Endothelial cell of umbilical vein (primary cell): Measurements from ENCODE around the gene MRPL21. TPM values are rescaled to one million over a fixed set of nuclear protein-coding genes. Genes with fewer than 3 reads are reported as not detected.
"Not testable (repeated sequence)": the region's sequence is repeated elsewhere in the genome, so short reads cannot be mapped to it uniquely, and the experiment has no call there.

Experiments
- BruUV-seq: library from RNA; stranded (reverse); fragments of 400-500 nt; replicated peaks from 2 replicates; lab custom pipeline; 2021; lab: Mats Ljungman, UMichigan
- CTCF ChIA-PET: fragments of 300-600, 350-600 bp; sonication (Branson Sonifier 250); formaldehyde crosslinking; loops from one replicate; lab custom pipeline; 2021; ENCODE audit warnings: antibody characterized with exemption, inconsistent platforms; lab: Charles Lee
- POLR2A ChIA-PET: fragments of 300-600, 350-600 bp; sonication (Branson Sonifier 250); formaldehyde crosslinking; loops from one replicate; lab custom pipeline; 2021; ENCODE audit warnings: antibody characterized with exemption, inconsistent platforms; lab: Charles Lee
- DNase-seq: peaks from one replicate; pipeline ENCODE4 v3.0.0-alpha.2; 2011; ENCODE audit warnings: low read depth, low spot score
- FAIRE-seq: peaks from 2 replicates; lab custom pipeline; 2011; peaks lifted over from hg19 to GRCh38; lab: Jason Lieb, UNC
- H2AFZ ChIP-seq: 2 replicates; pipeline ENCODE4 v1.6.0; 2012; ENCODE audit warnings: low read depth, low read length, control low read depth, inconsistent platforms
- H3K27ac ChIP-seq: 2 replicates; pipeline ENCODE4 v1.5.1; 2011; ENCODE audit warnings: low read depth, mild to moderate bottlenecking, control low read depth, low read length, moderate library complexity; ENCODE audit not compliant: insufficient read depth
- H3K27me3 ChIP-seq, 2 experiments: 2 replicates each; pipeline versions ENCODE4 v1.6.0 to v1.6.1; 2011; ENCODE audit warnings: low read length in 2 of 2, mixed read lengths in 1 of 2; ENCODE audit not compliant: control insufficient read depth in 2 of 2, insufficient read depth in 2 of 2
- H3K36me3 ChIP-seq, 2 experiments: 2 replicates in 1 of 2; 3 replicates in 1 of 2; pipeline ENCODE4 v1.5.1; 2011; ENCODE audit warnings: low read length in 2 of 2, mild to moderate bottlenecking in 1 of 2, moderate library complexity in 1 of 2; ENCODE audit not compliant: control insufficient read depth in 2 of 2, insufficient read depth in 2 of 2; ENCODE audit errors: extremely low read depth in 1 of 2
- H3K4me1 ChIP-seq: 3 replicates; pipeline ENCODE4 v1.5.1; 2011; ENCODE audit warnings: mild to moderate bottlenecking, low read length; ENCODE audit not compliant: control insufficient read depth, insufficient read depth; ENCODE audit errors: extremely low read depth
- H3K4me2 ChIP-seq: 2 replicates; pipeline ENCODE4 v1.6.1; 2011; ENCODE audit warnings: low read length, control low read depth, mixed read lengths; ENCODE audit not compliant: insufficient read depth
- H3K4me3 ChIP-seq, 3 experiments: fragments of 200-600 bp in 1 of 3; sonication (generic), shearing (Covaris generic) in 1 of 3; replicated peaks in 1 of 3; 2 replicates each; pipeline ENCODE4 v1.5.1; 2011 to 2016; ENCODE audit warnings: control low read depth in 3 of 3, low read length in 3 of 3, mild to moderate bottlenecking in 2 of 3, inconsistent platforms in 1 of 3, low read depth in 1 of 3, moderate library complexity in 1 of 3; ENCODE audit not compliant: insufficient read depth in 1 of 3
- H3K79me2 ChIP-seq: 2 replicates; pipeline ENCODE4 v1.6.0; 2012; ENCODE audit warnings: low read length, inconsistent platforms; ENCODE audit not compliant: control insufficient read depth, insufficient read depth
- H3K9ac ChIP-seq: replicated peaks from 2 replicates; pipeline ENCODE3; 2011; ENCODE audit warnings: low read length, control low read depth; ENCODE audit not compliant: insufficient read depth; ENCODE audit errors: extremely low read depth
- H3K9me1 ChIP-seq: replicated peaks from 3 replicates; pipeline ENCODE4 v1.6.0; 2011; ENCODE audit warnings: mild to moderate bottlenecking, low read length; ENCODE audit not compliant: control insufficient read depth, insufficient read depth; ENCODE audit errors: extremely low read depth
- H3K9me3 ChIP-seq: replicated peaks from 2 replicates; pipeline ENCODE4 v1.5.1; 2012; ENCODE audit warnings: low read length, inconsistent platforms; ENCODE audit not compliant: control insufficient read depth, insufficient read depth
- H4K20me1 ChIP-seq: replicated peaks from 2 replicates; pipeline ENCODE3; 2011; ENCODE audit warnings: mild to moderate bottlenecking, low read length; ENCODE audit not compliant: control insufficient read depth, insufficient read depth; ENCODE audit errors: extremely low read depth
- EZH2 ChIP-seq: IDR thresholded peaks from 2 replicates; pipeline ENCODE4 v1.6.1; 2012; ENCODE audit warnings: borderline replicate concordance, low read depth, mild to moderate bottlenecking, moderate library complexity, low read length, inconsistent platforms; ENCODE audit not compliant: severe bottlenecking
- FOS ChIP-seq: IDR thresholded peaks from 2 replicates; pipeline ENCODE4 v1.6.1; 2011; ENCODE audit warnings: mild to moderate bottlenecking, low read length, moderate library complexity, borderline replicate concordance; ENCODE audit not compliant: insufficient read depth
- GATA2 ChIP-seq: IDR thresholded peaks from 2 replicates; pipeline ENCODE4 v1.7.0; 2011; ENCODE audit warnings: low read depth, mild to moderate bottlenecking, moderate library complexity, mixed read lengths, low read length; ENCODE audit not compliant: insufficient read length, insufficient read depth
- JUN ChIP-seq: IDR thresholded peaks from 2 replicates; pipeline ENCODE4 v1.6.1; 2011; ENCODE audit warnings: borderline replicate concordance, low read depth; ENCODE audit not compliant: insufficient read length, insufficient read depth
- MYC ChIP-seq: IDR thresholded peaks from one replicate; pipeline ENCODE4 v1.6.1; 2011; ENCODE audit warnings: mild to moderate bottlenecking, low read depth, low read length
- POLR2A ChIP-seq: IDR thresholded peaks from 2 replicates; pipeline ENCODE4 v1.6.1; 2012; ENCODE audit warnings: low read depth, mild to moderate bottlenecking, control low read depth, low read length
- POLR2AphosphoS5 ChIP-seq: IDR thresholded peaks from 2 replicates; pipeline ENCODE4 v1.6.1; 2012; ENCODE audit warnings: low read depth, mild to moderate bottlenecking, control low read depth, low read length, moderate library complexity; ENCODE audit not compliant: insufficient read depth
- dilution Hi-C: fragments of 300-500 bp; cut with MboI; formaldehyde crosslinking; loops from one replicate; pipeline ENCODE4 v1.15.0; 2019; ENCODE audit warnings: low sequenced_read_pairs; ENCODE audit not compliant: extremely low pct_ligation_motif_present
- intact Hi-C: fragments of 100-400 bp; cut with micrococcal nuclease; formaldehyde crosslinking; loops from one replicate; pipeline ENCODE4 v1.10.0; 2022
- polyA plus RNA-seq, 4 experiments: library from polyadenylated mRNA; depleted of rRNA in 3 of 4; stranded (reverse) in 3 of 4; unstranded in 1 of 4; fragments of >200 nt; gene quantifications; 2 replicates each; pipeline versions ENCODE4 v1.2.1 to v1.2.3, GENCODE V29; 2011 to 2012; ENCODE audit warnings: missing spikeins in 1 of 4
- total RNA-seq: library from RNA; stranded (reverse); gene quantifications from 2 replicates; pipeline ENCODE4 v1.2.3, GENCODE V29; 2021
- TF ChIP-seq, protein P1 (sequence below), 2 donors: IDR thresholded peaks; 1 replicate in 1 of 2; 2 replicates in 1 of 2; pipeline ENCODE4 v1.5.1; 2011; ENCODE audit warnings: low read length in 2 of 2, mild to moderate bottlenecking in 2 of 2, moderate library complexity in 2 of 2, control low read depth in 1 of 2, inconsistent platforms in 1 of 2, low read depth in 1 of 2; ENCODE audit not compliant: insufficient read depth in 1 of 2; ENCODE audit errors: extremely low read depth in 1 of 2
- TF ChIP-seq, protein P2 (sequence below): IDR thresholded peaks from 2 replicates; pipeline ENCODE4 v1.6.1; 2011; ENCODE audit not compliant: insufficient read depth, insufficient read length

MRPL21 gene
- total and polyA plus RNA-seq, 2 donors (not counting 3 experiments of a cell fraction or from before 2014, with no cell fraction given) = 52.2 to 65.5 TPM

DNA sequence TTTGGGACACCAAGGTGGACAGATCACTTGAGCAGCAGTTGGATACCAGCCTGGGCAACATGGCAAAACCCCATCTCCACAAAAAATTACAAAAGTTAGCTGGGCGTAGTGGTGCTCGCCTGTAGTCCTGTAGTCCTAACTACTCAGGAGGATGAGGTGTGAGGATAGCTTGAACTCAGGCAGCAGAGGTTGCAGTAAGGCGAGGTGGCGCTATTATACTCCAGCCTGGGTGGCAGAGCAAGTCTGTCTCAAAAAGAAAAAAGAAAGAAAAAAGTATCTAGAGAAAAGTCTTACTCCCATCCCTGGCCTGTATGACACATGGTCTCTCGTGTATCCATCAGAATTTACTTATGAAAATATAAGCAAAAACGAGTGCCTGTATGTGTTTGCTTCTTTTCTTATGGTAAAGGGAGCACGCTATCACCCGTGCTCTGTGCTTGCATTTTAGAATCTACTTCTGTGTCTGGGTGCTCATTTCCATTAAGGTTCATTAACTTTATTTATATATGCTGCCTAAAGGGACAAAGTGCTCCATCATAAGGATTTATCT is 46.5 kb downstream of the MRPL21 start:
- intact Hi-C loops (loop anchor here (5.0 kb wide), 1 partner anchor 35 kb away; no protein-coding TSS in a partner anchor), dilution Hi-C loops (no loop called here)
- Histone ChIP-seq H3K27ac (no peak overlapping the region), H3K9me1 (no peaks in the 10 kb centered on the region), H3K36me3 (no peaks in the 10 kb centered on the region), H3K27me3 (peaks cover 9 to 14% of the 10 kb centered on the region in 2 experiments), H2AFZ (no peak overlapping the region), H4K20me1 (no peaks in the 10 kb centered on the region), H3K9ac (no peak overlapping the region), H3K4me1 (peaks cover 12% of the 10 kb centered on the region), H3K4me3 (no peak overlapping the region), H3K4me2 (no peak overlapping the region), H3K79me2 (no peaks in the 10 kb centered on the region), H3K9me3 (no peaks in the 10 kb centered on the region)
- DNase-seq (no peak), FAIRE-seq (no peak)
- POLR2A ChIA-PET = no interaction called here
- no TSS peak for BruUV-seq
- TF ChIP-seq POLR2A (no peak), JUN (no peak), EZH2 (no peak), FOS (no peak), POLR2AphosphoS5 (no peak), MYC (no peak), GATA2 (no peak)
- TF ChIP-seq, protein P1, sequence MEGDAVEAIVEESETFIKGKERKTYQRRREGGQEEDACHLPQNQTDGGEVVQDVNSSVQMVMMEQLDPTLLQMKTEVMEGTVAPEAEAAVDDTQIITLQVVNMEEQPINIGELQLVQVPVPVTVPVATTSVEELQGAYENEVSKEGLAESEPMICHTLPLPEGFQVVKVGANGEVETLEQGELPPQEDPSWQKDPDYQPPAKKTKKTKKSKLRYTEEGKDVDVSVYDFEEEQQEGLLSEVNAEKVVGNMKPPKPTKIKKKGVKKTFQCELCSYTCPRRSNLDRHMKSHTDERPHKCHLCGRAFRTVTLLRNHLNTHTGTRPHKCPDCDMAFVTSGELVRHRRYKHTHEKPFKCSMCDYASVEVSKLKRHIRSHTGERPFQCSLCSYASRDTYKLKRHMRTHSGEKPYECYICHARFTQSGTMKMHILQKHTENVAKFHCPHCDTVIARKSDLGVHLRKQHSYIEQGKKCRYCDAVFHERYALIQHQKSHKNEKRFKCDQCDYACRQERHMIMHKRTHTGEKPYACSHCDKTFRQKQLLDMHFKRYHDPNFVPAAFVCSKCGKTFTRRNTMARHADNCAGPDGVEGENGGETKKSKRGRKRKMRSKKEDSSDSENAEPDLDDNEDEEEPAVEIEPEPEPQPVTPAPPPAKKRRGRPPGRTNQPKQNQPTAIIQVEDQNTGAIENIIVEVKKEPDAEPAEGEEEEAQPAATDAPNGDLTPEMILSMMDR (IDR thresholded peaks at IDR 0.05; ENCODE audit: extremely low read depth in 1 of 2, insufficient read depth in 1 of 2, low read depth in 1 of 2, low read length in 2 of 2) = no peak
- TF ChIP-seq, protein P2, sequence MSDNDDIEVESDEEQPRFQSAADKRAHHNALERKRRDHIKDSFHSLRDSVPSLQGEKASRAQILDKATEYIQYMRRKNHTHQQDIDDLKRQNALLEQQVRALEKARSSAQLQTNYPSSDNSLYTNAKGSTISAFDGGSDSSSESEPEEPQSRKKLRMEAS = no peak
- CTCF ChIA-PET = interaction anchor here (1.3 kb wide), 1 partner anchor 15 kb away, joined by 5 read pairs; the partner anchor contains the start of gene CPT1A

DNA sequence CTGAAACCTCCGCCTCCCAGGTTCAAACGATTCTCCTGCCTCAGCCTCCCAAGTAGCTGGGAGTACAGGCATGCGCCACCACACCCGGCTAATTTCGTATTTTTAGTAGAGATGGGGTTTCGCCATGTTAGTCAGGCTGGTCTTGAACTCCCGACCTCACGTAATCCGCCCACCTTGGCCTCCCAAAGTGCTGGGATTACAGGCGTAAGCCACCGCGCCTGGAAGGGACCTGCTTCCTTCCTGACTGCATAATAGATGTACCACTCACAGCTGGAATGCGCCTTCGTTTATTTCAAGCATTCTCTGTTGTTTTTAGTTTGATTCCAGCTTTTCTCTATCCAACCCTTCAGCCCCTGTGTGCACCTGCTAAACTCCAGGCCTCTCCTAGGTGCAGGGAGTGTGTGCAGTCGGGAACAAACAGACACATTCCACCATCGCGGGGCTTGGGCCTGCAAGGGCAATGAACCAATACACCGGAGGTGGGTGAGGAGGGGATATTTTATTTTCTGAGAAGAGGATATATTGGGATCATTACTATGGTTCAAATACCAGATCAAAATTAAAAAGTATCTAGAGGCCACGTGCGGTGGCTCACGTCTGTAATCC is 47.1 kb downstream of the MRPL21 start:
- BruUV-seq, H4K20me1 ChIP-seq, H3K79me2 ChIP-seq, H3K9ac ChIP-seq, FAIRE-seq, H3K4me2 ChIP-seq, H3K9me3 ChIP-seq, H2AFZ ChIP-seq, dilution Hi-C loops, POLR2A ChIA-PET, H3K27ac ChIP-seq, H3K9me1 ChIP-seq, DNase-seq, H3K36me3 ChIP-seq, H3K4me3 ChIP-seq: not testable (repeated sequence)
- intact Hi-C loops = loop anchor here (5.0 kb wide), 1 partner anchor 36 kb away; no protein-coding TSS in a partner anchor
- Histone ChIP-seq H3K4me1 (peaks cover 12% of the 10 kb centered on the region), H3K27me3 (peaks cover 9 to 14% of the 10 kb centered on the region in 2 experiments)
- CTCF ChIA-PET = interaction anchor here (1.3 kb wide), 1 partner anchor 14 kb away, joined by 5 read pairs; the partner anchor contains the start of gene CPT1A
